ENCODE data around the gene MB. TPM values are rescaled to one million over a fixed set of nuclear protein-coding genes. Genes with fewer than 3 reads are reported as not detected.

The MB gene
- polyA plus RNA-seq, 3 donors, result not detected

GRCh38 chr22:35582218-35582860, 34.8 kb downstream of the MB start:
- Mint-ChIP-seq H3K27me3 (ENCODE audit: low read depth in 3 of 3) (peaks cover 4 to 12% (median 5%) of the 10 kb centered on the region in 3 donors), H3K27ac (no peak overlapping the region), H3K4me1 (peaks cover 3% of the 10 kb centered on the region), H3K9me3 (peaks cover 0 to 5% (median 4%) of the 10 kb centered on the region in 7 donors), H3K36me3 (no peaks in the 10 kb centered on the region), H3K4me3 (no peak overlapping the region)
- peaks cover 0 to 5% of the 10 kb centered on the region in 2 donors for H3K9me3 ChIP-seq (replicated peaks in 1 of 2; ENCODE audit: control insufficient read depth in 1 of 2, insufficient read depth in 1 of 2, low read length in 2 of 2)
- H3K36me3 ChIP-seq (replicated peaks in 1 of 2; ENCODE audit: control insufficient read depth in 1 of 2, insufficient read depth in 2 of 2, low read length in 2 of 2), result no peaks in the 10 kb centered on the region
- H2AFZ ChIP-seq (ENCODE audit: insufficient read depth, low read depth, low read length, poor library complexity, severe bottlenecking), result no peak overlapping the region
- no peaks in the 10 kb centered on the region for H3K79me2 ChIP-seq (ENCODE audit: insufficient read depth, low read length)
- DNase-seq, result no peak
- 93% methylated on average over 2 of the region's 11 CpGs for WGBS (ENCODE audit: insufficient coverage)
- H3K4me1 ChIP-seq (ENCODE audit: control insufficient read depth in 1 of 2, insufficient read depth in 2 of 2, low read length in 2 of 2), result no peaks in the 10 kb centered on the region
- intact Hi-C loops (cut with micrococcal nuclease), result loop anchor here (5.0 kb wide), 3 partner anchors 40 to 230 kb away; no protein-coding TSS in a partner anchor
- H3K4me2 ChIP-seq (replicated peaks; ENCODE audit: extremely low read depth, low read length, poor library complexity, severe bottlenecking), result no peak overlapping the region
- no peak overlapping the region for H3K27ac ChIP-seq (ENCODE audit: low read depth in 1 of 2, low read length in 2 of 2)
- H3K4me3 ChIP-seq (replicated peaks in 1 of 3; ENCODE audit: low read depth in 2 of 3, low read length in 3 of 3), result no peak overlapping the region
- H4K20me1 ChIP-seq (ENCODE audit: insufficient read depth, low read length), result no peaks in the 10 kb centered on the region
- no peak for TF ChIP-seq CTCF (IDR thresholded peaks at IDR 0.05)
- H3K9ac ChIP-seq (ENCODE audit: insufficient read depth, low read length, poor library complexity, severe bottlenecking), result no peak overlapping the region
- H3K27me3 ChIP-seq (ENCODE audit: control insufficient read depth in 2 of 2, insufficient read depth in 2 of 2, low read length in 2 of 2), result no peaks in the 10 kb centered on the region

- H3K27me3 ChIP-seq (ENCODE audit: control insufficient read depth in 2 of 2, insufficient read depth in 2 of 2, low read length in 2 of 2), result no peaks in the 10 kb centered on the region
- no peak for DNase-seq
- H3K4me2 ChIP-seq (replicated peaks; ENCODE audit: extremely low read depth, low read length, poor library complexity, severe bottlenecking), result no peak overlapping the region
- no peaks in the 10 kb centered on the region for H3K4me1 ChIP-seq (ENCODE audit: control insufficient read depth in 1 of 2, insufficient read depth in 2 of 2, low read length in 2 of 2)
- no CpG with 5 or more reads among the region's 5 CpGs for WGBS (ENCODE audit: insufficient coverage)
- no peak overlapping the region for H3K4me3 Mint-ChIP-seq
- no peak for TF ChIP-seq CTCF (IDR thresholded peaks at IDR 0.05)
- intact Hi-C loops (cut with micrococcal nuclease), result loop anchor here (5.0 kb wide), 3 partner anchors 41 to 229 kb away; no protein-coding TSS in a partner anchor
- H3K36me3 ChIP-seq (replicated peaks in 1 of 2; ENCODE audit: control insufficient read depth in 1 of 2, insufficient read depth in 2 of 2, low read length in 2 of 2), result no peaks in the 10 kb centered on the region
- H3K9me3 Mint-ChIP-seq, result peaks cover 0 to 1% (median 0%) of the 10 kb centered on the region in 7 donors
- no peak overlapping the region for H3K27ac ChIP-seq (ENCODE audit: low read depth in 1 of 2, low read length in 2 of 2)
- no peaks in the 10 kb centered on the region for H4K20me1 ChIP-seq (ENCODE audit: insufficient read depth, low read length)
- H3K79me2 ChIP-seq (ENCODE audit: insufficient read depth, low read length), result no peaks in the 10 kb centered on the region
- no peak overlapping the region for H3K27ac Mint-ChIP-seq
- peaks cover 4 to 11% (median 6%) of the 10 kb centered on the region in 3 donors for H3K27me3 Mint-ChIP-seq (ENCODE audit: low read depth in 3 of 3)
- peaks cover 3% of the 10 kb centered on the region for H3K4me1 Mint-ChIP-seq
- H3K4me3 ChIP-seq (replicated peaks in 1 of 3; ENCODE audit: low read depth in 2 of 3, low read length in 3 of 3), result no peak overlapping the region
- H2AFZ ChIP-seq (ENCODE audit: insufficient read depth, low read depth, low read length, poor library complexity, severe bottlenecking), result no peak overlapping the region
- H3K9ac ChIP-seq (ENCODE audit: insufficient read depth, low read length, poor library complexity, severe bottlenecking), result no peak overlapping the region
- no peaks in the 10 kb centered on the region for H3K9me3 ChIP-seq (replicated peaks in 1 of 2; ENCODE audit: control insufficient read depth in 1 of 2, insufficient read depth in 1 of 2, low read length in 2 of 2)
- no peaks in the 10 kb centered on the region for H3K36me3 Mint-ChIP-seq
Measured at GRCh38 chr22:35581023-35581413, 36.1 kb downstream of the MB start.
